Amniotic epithelial cell (primary cell): ENCODE data around the gene RAB27B.
A peak's percentile ranks its signal among the peaks of the same experiment; 100 is the strongest.

Experiments used
- DNase-seq: peaks from one replicate; pipeline ENCODE4 v3.0.0-alpha.2; 2010; ENCODE audit warnings: low read depth

The RAB27B gene

DNA sequence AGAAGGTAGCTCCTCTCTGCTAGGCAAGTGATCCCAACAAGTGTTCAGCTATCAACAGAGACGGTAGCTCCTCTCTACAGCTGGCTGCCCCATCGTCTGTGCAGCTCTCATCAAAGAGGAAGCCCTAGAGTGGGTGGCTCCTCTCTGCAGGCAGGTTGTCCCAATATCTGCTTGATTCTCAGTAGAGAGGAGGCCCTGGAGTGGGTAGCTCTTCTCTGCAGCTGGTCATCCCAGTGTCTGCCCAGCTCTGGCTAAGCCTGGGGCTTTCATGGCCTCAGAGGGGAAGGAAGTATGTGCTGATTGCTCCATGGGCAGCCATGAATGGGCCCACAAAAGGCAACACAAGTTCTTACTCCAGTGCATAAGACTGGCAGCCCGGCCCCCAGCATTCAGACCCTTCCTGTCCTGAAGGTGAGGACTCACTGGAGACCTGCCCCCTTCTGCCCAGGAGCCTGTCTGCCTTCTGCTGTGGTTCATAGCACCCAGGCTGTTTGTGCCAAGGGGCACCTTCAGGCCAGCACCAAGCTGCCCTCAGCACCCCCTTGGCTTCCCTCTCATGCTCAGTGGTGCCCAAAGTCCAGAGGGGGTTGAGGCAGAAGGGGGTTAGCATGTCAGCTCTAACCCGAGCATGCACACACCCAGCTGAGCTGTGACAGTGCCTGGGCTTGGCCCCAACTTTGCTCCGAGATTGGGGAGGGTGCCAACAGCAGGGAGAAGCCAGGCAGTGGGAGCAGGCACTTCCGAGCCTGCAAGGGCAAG lies 82.1 kb downstream of the RAB27B start:
- no peak for DNase-seq

DNA sequence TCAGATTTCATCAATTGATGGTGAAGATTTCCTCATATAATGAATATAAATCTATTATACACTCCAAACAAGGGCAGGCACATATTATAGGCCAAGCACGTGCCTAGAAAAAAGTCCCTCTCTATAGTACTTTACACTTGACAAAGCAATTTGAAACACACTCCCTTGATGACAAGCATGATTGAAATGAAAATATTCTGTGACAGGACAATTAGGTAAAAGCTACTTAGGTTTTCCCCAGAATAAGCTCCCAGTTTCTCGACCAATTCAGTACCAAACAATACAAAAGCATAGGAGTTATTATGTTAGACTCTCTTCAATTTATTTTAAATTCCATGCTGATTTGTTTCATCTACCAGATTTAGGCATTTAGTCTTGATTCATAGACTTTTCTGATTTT lies 83.3 kb downstream of the RAB27B start:
- DNase-seq = no peak

DNA sequence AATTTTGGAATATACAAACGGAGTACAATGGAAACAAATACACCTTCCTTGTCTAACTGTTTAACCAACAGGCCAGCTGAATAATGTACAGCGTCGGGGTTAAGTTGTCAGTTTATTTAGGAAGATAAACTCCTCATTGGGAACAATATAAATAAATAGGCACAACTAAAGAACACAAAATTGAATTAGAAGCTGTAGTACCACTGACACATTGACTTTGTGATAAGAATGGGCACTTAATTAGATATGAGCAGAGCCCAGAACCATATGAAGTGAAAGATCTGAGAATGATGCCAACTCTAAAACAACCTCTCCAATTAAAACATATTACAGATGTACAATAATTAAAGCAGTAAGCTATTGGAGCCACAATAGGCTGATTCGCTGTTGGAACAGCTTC lies 86.5 kb downstream of the RAB27B start:
- no peak for DNase-seq

DNA sequence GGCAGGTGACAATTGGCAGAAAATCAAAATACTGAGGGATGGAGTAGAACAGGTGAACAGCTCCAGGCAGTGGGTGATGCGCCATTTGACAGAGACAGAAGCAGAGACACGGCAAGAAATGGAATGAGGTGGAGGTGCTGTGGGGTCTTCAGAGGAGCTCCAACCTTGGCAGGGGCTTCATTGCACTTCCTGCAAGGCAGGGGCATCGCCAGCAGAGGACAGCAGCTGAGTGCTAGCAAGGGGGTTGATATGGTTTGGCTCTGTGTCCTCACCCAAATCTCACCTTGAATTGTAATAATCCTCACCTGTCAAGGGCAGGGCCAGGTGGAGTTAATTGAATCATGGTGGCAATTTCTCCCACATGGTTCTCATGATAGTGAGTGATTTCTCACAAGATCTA lies 88.2 kb downstream of the RAB27B start:
- no peak for DNase-seq

- DNase-seq = no peak
Measured at GRCh38 chr18:54918060-54918459, 89.8 kb downstream of the RAB27B start.

GRCh38 chr18:54919412-54919811 lies 91.1 kb downstream of the RAB27B start:
- no peak for DNase-seq

GRCh38 chr18:54923339-54923956 lies 95.2 kb downstream of the RAB27B start:
- DNase-seq = peak; percentile 35

DNA sequence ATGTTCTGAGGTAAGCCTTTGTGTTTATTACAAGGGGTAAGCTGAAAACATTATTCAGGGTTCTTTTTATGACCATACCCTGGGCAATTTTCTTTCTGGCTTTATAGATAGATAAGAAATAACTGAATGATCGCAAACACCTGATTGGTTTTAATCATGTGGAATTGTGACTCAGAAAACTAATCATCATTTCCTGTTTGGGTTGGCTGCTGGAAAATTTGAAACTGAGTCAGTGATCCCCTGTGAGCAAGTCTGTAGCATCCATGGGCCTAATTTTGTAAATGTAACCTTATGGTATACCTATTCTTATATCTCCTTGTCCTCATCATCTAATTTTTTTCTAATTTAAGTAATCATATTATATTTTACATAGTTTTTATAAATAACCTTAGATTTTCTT lies 96.7 kb downstream of the RAB27B start:
- DNase-seq = no peak

DNA sequence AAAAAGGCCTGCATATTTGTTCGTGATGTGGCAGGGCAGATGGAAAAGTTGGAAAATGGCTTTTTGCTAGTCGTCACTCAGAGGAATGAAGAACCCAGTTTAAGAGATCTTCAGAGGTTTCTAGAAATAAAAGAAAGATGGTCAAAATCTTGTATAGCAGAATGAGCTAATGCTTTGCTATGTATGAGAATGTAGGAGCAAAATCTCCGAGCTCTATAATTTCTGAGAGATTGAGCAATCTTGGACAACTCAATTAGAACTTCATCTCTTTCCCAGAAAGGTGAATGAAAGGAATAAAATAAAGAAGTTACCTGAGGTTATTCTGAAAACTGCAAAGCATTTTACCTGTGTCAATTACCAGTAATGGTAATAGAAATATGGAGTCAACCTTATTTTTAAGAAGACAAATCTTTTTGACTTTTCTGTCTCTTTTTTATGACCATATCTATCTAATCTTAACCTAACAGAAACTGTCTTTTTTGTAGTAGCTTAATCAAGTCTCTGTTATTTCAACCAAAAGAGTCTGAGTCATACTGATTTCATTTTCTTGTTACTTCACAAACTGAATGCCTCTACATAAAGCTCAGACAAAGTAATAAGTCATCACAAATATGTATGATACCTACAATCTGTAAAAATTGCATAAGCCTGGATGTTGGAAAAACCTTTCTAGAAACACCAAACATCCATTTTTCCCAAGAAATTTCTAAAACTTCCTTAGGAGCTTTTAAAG lies 98.5 kb downstream of the RAB27B start:
- peak; percentile 89 for DNase-seq

DNA sequence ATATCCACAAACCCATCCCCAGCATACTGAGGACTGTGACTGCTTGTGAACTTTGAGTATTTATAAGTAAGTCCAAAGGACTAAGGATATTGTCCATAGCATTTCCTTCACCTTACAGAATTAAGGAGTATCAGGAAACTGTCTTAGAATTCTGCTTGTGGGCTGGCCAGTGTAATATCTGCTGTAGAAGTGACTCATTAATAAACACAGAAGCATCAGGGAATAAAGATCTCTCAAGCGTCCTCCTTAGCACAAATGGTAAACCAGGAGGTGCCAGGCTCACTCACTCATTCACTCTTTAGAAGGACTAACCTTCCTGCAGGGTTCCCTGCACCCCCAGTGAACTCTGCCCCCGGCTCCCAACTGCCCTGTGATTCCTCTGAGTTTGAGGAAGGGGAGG lies 100.0 kb downstream of the RAB27B start:
- peak; percentile 58 for DNase-seq

DNA sequence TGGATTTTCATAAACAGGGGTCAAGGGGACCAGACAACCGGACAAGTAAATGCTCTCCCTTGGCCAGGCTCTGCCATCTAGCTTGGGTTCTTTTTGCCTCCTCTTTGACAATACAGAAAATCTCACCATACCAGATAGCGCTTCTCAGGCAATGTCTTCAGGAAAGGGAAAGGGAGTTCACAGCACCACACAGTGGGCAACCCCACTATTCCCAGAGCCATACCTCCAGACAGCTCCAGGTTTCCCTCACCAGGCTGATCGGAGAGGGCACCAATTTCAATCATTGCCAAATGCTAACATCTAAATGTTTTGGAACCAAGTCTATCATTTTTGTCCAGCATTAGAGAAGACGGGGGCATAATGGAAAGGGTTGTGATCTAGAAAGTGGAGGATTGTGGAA lies 102.9 kb downstream of the RAB27B start:
- no peak for DNase-seq

- no peak for DNase-seq
Measured at GRCh38 chr18:54932472-54932871, 104.2 kb downstream of the RAB27B start.

DNA sequence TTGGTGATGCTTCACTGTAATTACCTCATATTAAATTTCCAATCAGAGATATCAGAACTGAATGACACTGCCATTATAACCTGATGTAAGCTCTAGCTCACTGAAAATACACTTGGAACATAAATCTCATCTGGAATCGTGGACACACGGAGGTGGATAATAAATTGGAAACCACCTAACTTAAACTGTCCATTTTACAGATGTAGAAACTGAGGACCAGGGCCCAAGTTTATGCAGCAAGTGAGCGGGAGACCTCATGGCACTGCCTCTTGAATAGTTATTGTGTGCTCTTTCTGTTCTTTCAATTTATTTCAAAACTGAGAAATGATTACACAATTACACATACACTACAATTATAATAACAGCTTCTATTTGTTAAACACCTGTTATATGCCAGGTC lies 110.2 kb downstream of the RAB27B start:
- DNase-seq = no peak

- DNase-seq = peak; percentile 95
Measured at GRCh38 chr18:54939361-54939917, 111.2 kb downstream of the RAB27B start.

DNA sequence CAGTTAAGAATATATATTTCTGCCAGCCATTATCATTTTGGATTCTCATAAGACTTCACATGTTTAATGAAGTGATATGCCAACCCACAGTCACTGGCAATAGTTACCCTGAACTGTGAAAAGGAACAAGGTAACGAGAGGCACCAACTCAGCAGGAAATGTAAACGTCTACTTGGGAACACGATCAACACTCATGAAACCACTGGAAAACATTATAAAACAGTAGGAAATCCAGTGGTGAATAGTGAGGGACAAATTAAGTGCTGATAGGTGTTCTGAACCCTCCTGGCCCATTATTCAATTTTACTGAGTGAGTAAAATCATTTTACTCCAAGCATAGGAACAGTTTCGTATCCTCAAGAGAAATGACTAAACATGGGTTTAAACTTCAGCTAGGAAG lies 113.9 kb downstream of the RAB27B start:
- DNase-seq = no peak

- DNase-seq = no peak
Measured at GRCh38 chr18:54942569-54942968, 114.3 kb downstream of the RAB27B start.
